Hepatocyte (in vitro differentiated cells): ENCODE measurements around the gene PRR18.

Source experiments
- CTCF ChIP-seq: fragments of 200-600 bp; sonication (generic); IDR thresholded peaks from 2 replicates; pipeline ENCODE4 v1.5.1; 2016; ENCODE audit warnings: antibody characterized with exemption, mild to moderate bottlenecking; ENCODE audit not compliant: poor library complexity
- EZH2phosphoT487 ChIP-seq: fragments of 200-600 bp; sonication (generic); IDR thresholded peaks from one replicate; pipeline ENCODE4 v1.6.1; 2018; ENCODE audit warnings: antibody characterized with exemption, mild to moderate bottlenecking, low read depth, moderate library complexity; ENCODE audit not compliant: unreplicated experiment, severe bottlenecking

DNA sequence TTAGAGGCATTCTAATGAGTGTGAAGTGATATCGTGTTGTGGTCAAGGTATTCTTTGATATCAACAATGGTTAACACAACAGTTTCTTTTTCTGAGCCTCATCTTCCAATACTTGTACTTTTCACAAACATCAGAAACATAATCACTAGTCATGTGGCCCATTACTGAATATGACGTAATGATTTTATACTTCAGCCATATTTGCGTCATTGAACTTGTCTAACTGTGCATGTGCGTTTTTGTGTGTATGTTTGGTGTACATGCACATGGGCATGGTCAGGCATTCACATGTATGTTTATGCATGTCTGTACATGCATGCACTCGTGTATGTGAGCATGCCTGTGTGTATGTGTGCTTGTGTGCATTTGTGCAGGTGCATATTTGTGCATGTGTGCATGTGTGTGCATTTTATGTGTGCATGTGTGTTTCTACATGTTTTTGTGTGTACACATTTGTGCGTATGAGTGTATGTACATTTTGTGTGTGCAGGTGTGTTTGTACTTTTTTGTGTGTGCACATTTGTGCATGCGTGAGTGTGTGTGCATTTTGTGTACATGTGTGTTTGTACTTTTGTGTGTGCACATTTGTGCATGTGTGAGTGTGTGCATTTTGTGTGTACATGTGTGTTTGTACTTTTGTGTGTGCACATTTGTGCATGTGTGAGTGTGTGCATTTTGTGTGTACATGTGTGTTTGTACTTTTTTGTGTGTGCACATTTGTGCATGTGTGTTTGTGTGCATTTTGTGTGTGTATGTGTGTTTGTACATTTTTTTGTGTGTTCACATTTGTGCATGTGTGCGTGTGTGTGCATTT is 29.4 kb downstream of the PRR18 start:
- TF ChIP-seq CTCF (no peak), EZH2phosphoT487 (no peak)
